ENCODE measurements around the gene NSMCE1.
"Not testable (repeated sequence)": the region's sequence is repeated elsewhere in the genome, so short reads cannot be mapped to it uniquely, and the experiment has no call there.

The NSMCE1 gene

DNA sequence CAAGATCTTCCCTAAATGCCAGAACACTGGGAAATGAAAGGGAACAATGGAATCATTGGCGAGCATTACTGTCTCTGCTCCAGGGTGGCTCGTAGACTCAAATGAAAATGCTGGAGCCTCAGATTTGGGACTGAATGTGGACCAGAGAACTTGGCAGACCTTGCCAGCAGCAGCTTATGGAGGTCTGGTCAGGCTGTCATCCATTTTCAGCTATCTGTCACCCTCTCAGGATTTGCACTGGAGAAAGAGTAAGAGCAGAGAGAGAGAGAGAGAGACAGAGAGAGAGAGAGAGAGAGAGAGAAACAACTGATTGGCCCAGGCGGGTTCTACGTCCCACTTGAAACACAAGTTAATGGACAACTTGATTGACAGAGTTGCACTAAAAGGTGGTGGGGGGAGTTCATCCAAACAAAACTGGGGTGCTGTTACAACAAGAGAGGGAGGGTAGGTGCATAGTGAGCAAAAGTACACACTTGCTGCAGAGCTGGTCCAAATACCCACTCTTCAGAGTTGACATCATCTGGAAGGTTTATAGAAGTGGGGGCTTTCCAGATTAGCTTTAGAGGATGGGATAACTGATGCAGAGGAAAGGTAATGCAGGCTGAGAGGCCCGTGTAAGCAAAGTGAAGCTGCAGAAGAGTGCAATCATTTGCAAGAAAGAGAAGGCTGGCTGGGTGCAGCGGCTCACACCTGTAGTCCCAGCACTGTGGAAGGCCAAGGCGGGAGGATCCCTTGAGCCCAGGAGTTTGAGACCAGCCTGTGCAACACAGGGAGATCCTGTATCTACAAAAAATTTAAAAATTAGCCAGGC lies 16.5 kb upstream of the NSMCE1 start:
- H3K79me2 ChIP-seq, result no peaks in the 10 kb centered on the region
- no peak overlapping the region for H3K27ac ChIP-seq
- TF ChIP-seq, protein P1, sequence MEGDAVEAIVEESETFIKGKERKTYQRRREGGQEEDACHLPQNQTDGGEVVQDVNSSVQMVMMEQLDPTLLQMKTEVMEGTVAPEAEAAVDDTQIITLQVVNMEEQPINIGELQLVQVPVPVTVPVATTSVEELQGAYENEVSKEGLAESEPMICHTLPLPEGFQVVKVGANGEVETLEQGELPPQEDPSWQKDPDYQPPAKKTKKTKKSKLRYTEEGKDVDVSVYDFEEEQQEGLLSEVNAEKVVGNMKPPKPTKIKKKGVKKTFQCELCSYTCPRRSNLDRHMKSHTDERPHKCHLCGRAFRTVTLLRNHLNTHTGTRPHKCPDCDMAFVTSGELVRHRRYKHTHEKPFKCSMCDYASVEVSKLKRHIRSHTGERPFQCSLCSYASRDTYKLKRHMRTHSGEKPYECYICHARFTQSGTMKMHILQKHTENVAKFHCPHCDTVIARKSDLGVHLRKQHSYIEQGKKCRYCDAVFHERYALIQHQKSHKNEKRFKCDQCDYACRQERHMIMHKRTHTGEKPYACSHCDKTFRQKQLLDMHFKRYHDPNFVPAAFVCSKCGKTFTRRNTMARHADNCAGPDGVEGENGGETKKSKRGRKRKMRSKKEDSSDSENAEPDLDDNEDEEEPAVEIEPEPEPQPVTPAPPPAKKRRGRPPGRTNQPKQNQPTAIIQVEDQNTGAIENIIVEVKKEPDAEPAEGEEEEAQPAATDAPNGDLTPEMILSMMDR (IDR thresholded peaks at IDR 0.05), result no peak
- no peaks in the 10 kb centered on the region for H3K36me3 ChIP-seq (ENCODE audit: control insufficient read depth, insufficient read depth, low read length)
- H3K4me1 ChIP-seq, result no peaks in the 10 kb centered on the region
- no peaks in the 10 kb centered on the region for H3K27me3 ChIP-seq (ENCODE audit: control insufficient read depth, insufficient read depth, low read length)
- no peak overlapping the region for H3K4me2 ChIP-seq (ENCODE audit: low read length)
- H3K4me3 ChIP-seq (ENCODE audit: low read depth, low read length), result no peak overlapping the region
- no peaks in the 10 kb centered on the region for H3K9me3 ChIP-seq (ENCODE audit: control insufficient read depth, low read length)
- no peak overlapping the region for H3K9ac ChIP-seq
- no peak overlapping the region for H2AFZ ChIP-seq

DNA sequence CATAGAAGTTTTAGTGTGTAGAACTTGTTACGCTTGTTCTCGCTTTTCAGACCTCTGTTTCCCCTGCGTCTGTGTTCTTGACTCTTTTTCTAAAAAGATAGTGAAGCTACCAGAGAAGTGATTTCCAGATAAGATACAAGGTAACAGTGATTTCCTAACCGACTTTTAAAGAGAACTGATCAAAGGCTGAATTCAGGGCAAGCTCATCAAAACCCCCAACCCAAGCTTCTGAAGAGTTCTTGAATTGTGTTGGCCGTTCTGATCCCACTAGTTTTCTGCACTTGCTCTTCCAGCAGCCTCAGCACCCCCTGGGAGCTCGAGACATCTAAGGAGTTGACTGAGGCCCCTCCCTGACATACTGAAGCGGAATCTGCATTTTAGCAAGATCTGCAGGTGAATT lies 12.7 kb upstream of the NSMCE1 start:
- Histone ChIP-seq H3K27me3 (ENCODE audit: control insufficient read depth, insufficient read depth, low read length) (no peaks in the 10 kb centered on the region), H3K79me2 (no peaks in the 10 kb centered on the region), H2AFZ (no peak overlapping the region), H3K36me3 (ENCODE audit: control insufficient read depth, insufficient read depth, low read length) (no peaks in the 10 kb centered on the region), H3K4me3 (ENCODE audit: low read depth, low read length) (no peak overlapping the region), H3K4me1 (no peaks in the 10 kb centered on the region), H3K4me2 (ENCODE audit: low read length) (no peak overlapping the region), H3K9ac (no peak overlapping the region), H3K9me3 (ENCODE audit: control insufficient read depth, low read length) (no peaks in the 10 kb centered on the region), H3K27ac (no peak overlapping the region)
- TF ChIP-seq, protein P1 (IDR thresholded peaks at IDR 0.05), result no peak

DNA sequence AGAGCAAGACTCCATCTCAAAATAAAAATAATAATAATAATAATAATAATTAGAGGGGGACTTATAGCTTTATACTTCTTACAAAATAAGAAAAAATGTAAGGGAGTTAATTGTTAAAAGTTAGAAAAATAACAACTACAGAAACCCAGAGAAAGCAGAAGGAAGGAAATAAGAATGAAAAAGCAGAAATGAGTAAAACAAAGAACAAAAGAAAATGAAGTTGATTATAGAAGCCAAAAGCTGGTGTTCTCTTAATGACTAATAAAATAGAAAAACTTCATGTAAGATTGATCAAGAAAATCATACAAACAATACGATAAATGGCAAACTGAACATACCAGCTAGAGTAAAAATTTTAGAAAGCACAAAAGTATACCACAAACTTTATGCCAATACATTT lies 6.8 kb upstream of the NSMCE1 start:
- Histone ChIP-seq H3K36me3 (ENCODE audit: control insufficient read depth, insufficient read depth, low read length) (no peaks in the 10 kb centered on the region), H3K9me3 (ENCODE audit: control insufficient read depth, low read length) (no peaks in the 10 kb centered on the region), H3K4me3 (ENCODE audit: low read depth, low read length) (no peak overlapping the region), H3K4me2 (ENCODE audit: low read length) (no peak overlapping the region), H3K27ac (no peak overlapping the region), H3K9ac (no peak overlapping the region), H2AFZ (no peak overlapping the region), H3K4me1 (no peaks in the 10 kb centered on the region), H3K27me3 (ENCODE audit: control insufficient read depth, insufficient read depth, low read length) (no peaks in the 10 kb centered on the region), H3K79me2 (no peaks in the 10 kb centered on the region)
- TF ChIP-seq, protein P1 (IDR thresholded peaks at IDR 0.05), result no peak

DNA sequence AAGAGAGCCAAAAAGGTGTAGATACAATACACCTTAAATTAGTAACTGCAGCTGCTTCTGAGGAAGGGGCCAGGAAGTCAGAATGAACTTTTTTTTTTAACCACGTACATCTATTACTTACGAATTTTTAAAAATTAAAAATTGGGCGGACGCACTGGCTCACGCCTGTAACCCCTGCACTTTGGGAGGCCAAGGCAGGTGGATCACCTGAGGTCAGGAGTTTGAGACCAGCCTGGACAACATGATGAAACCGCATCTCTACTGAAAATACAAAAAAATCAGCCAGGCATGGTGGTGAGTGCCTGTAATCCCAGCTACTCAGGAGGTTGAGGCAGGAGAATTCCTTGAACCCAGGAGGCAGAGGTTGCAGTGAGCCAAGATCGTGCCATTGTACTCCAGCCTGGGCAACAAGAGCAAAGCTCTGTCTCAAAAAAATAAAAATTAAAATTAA lies 5.9 kb upstream of the NSMCE1 start:
- not testable (repeated sequence) for H3K27me3 ChIP-seq (ENCODE audit: control insufficient read depth, insufficient read depth, low read length); H3K4me2 ChIP-seq (ENCODE audit: low read length); H3K9me3 ChIP-seq (ENCODE audit: control insufficient read depth, low read length); H3K9ac ChIP-seq; H2AFZ ChIP-seq; H3K4me1 ChIP-seq; H3K27ac ChIP-seq; H3K79me2 ChIP-seq; H3K4me3 ChIP-seq (ENCODE audit: low read depth, low read length); H3K36me3 ChIP-seq (ENCODE audit: control insufficient read depth, insufficient read depth, low read length)

DNA sequence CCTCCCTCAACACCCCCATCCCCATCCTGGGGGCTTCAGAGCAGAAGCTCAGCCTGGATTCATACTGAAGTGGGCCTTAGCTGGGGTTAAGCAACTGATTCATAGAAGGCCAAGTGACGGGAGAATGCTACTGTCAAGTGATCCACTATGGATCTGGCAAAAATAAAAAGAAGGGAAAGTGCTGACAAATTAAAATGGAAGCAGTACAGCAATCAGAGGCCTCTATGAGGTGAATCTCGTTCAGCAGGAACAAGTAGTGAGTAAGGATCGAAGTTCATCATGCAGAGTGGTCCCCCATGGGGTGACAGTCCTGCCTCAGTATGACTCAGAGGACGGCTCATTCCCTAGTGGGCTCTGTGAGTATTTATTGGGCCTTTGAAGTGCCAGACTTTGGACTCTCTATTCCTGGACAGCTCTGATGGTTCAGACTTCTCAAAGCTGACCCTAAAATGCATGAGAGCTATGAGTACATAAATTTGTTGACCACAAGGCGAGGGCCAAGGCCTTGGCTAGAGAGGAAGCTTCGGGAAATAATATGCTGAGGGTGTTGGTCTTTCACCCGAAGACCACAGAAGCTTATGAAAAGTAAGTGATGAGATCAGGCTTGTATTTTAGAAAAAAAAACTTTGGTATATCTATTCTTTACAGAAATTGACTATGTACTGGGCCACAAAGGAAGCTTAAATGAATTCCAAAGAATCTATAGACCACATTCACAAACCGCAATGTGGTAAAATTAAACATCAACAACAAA lies 5.3 kb upstream of the NSMCE1 start:
- no peak overlapping the region for H2AFZ ChIP-seq
- no peak overlapping the region for H3K9ac ChIP-seq
- no peaks in the 10 kb centered on the region for H3K27me3 ChIP-seq (ENCODE audit: control insufficient read depth, insufficient read depth, low read length)
- H3K79me2 ChIP-seq, result peaks cover 2% of the 10 kb centered on the region
- H3K9me3 ChIP-seq (ENCODE audit: control insufficient read depth, low read length), result no peaks in the 10 kb centered on the region
- H3K4me3 ChIP-seq (ENCODE audit: low read depth, low read length), result no peak overlapping the region
- H3K4me1 ChIP-seq, result peaks cover 5% of the 10 kb centered on the region
- no peak overlapping the region for H3K4me2 ChIP-seq (ENCODE audit: low read length)
- no peaks in the 10 kb centered on the region for H3K36me3 ChIP-seq (ENCODE audit: control insufficient read depth, insufficient read depth, low read length)
- no peak overlapping the region for H3K27ac ChIP-seq
- TF ChIP-seq, protein P1 (IDR thresholded peaks at IDR 0.05), result no peak

Data from parathyroid adenoma (tissue), 2 donors.